HUES48 (cell line): Measurements from ENCODE around the gene GPBP1.
"Not testable (repeated sequence)": the region's sequence is repeated elsewhere in the genome, so short reads cannot be mapped to it uniquely, and the experiment has no call there.

Experiments
- H3K27ac ChIP-seq: one replicate; pipeline ENCODE4 v1.7.0; 2013; ENCODE audit warnings: low read depth, low read length, inconsistent platforms
- H3K27me3 ChIP-seq: 2 replicates; pipeline ENCODE4 v1.6.1; 2013; ENCODE audit warnings: mild to moderate bottlenecking, low read length; ENCODE audit not compliant: control insufficient read depth, insufficient read depth
- H3K36me3 ChIP-seq: 2 replicates; pipeline ENCODE4 v1.6.1; 2013; ENCODE audit warnings: low read length; ENCODE audit not compliant: control insufficient read depth, insufficient read depth
- H3K4me1 ChIP-seq: 2 replicates; pipeline ENCODE4 v1.6.1; 2013; ENCODE audit warnings: mild to moderate bottlenecking, low read length; ENCODE audit not compliant: control insufficient read depth, insufficient read depth
- H3K4me3 ChIP-seq: 2 replicates; pipeline ENCODE4 v1.5.1; 2013; ENCODE audit warnings: mild to moderate bottlenecking, low read depth, low read length
- H3K9ac ChIP-seq: 2 replicates; pipeline ENCODE4 v1.6.1; 2013; ENCODE audit warnings: mild to moderate bottlenecking, low read depth, low read length, moderate library complexity
- H3K9me3 ChIP-seq: 2 replicates; pipeline ENCODE4 v1.6.1; 2013; ENCODE audit warnings: low read length; ENCODE audit not compliant: control insufficient read depth, insufficient read depth

The GPBP1 gene

DNA sequence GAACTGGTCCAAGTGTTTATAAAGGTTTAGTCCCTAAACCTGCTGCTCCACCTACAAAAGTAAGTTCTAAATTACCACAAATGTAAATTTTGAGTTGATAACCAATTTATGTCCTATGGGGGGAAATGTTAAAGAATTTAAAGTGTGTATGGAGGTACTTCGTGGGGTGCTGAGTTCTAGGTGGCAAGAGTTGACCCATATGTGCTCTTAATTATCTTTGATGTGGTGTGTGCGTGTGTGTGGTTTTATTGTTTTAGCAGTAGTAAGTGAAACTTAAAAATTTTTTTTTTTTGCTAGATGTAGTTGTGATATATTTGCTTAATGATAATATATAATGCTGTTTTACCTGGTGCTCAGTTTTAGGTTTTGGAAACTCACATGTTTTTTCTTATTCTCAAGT, 72.6 kb downstream of the GPBP1 start:
- Histone ChIP-seq H3K27ac (no peak overlapping the region), H3K36me3 (peaks cover 69% of the 10 kb centered on the region), H3K9ac (no peak overlapping the region), H3K27me3 (no peaks in the 10 kb centered on the region), H3K9me3 (no peaks in the 10 kb centered on the region), H3K4me3 (no peak overlapping the region), H3K4me1 (no peaks in the 10 kb centered on the region)

GRCh38 chr5:57247765-57248164, 73.9 kb downstream of the GPBP1 start:
- H3K36me3 ChIP-seq = peaks cover 76% of the 10 kb centered on the region
- no peak overlapping the region for H3K4me3 ChIP-seq
- no peak overlapping the region for H3K9ac ChIP-seq
- no peaks in the 10 kb centered on the region for H3K9me3 ChIP-seq
- no peak overlapping the region for H3K27ac ChIP-seq
- H3K27me3 ChIP-seq = no peaks in the 10 kb centered on the region
- no peaks in the 10 kb centered on the region for H3K4me1 ChIP-seq

GRCh38 chr5:57249265-57249874, 75.5 kb downstream of the GPBP1 start:
- H3K27ac ChIP-seq = no peak overlapping the region
- no peak overlapping the region for H3K9ac ChIP-seq
- H3K36me3 ChIP-seq = peaks cover 91% of the 10 kb centered on the region

GRCh38 chr5:57258052-57258451, 84.2 kb downstream of the GPBP1 start:
- H3K4me1 ChIP-seq = no peaks in the 10 kb centered on the region
- H3K27me3 ChIP-seq = no peaks in the 10 kb centered on the region
- no peak overlapping the region for H3K9ac ChIP-seq
- no peaks in the 10 kb centered on the region for H3K9me3 ChIP-seq
- no peak overlapping the region for H3K27ac ChIP-seq
- peaks cover 94% of the 10 kb centered on the region for H3K36me3 ChIP-seq
- H3K4me3 ChIP-seq = no peak overlapping the region

More at GRCh38 chr5:57249265-57249874, 75.5 kb downstream of the GPBP1 start:
- Histone ChIP-seq H3K4me3 (no peak overlapping the region), H3K27me3 (no peaks in the 10 kb centered on the region), H3K9me3 (no peaks in the 10 kb centered on the region), H3K4me1 (no peaks in the 10 kb centered on the region)

DNA sequence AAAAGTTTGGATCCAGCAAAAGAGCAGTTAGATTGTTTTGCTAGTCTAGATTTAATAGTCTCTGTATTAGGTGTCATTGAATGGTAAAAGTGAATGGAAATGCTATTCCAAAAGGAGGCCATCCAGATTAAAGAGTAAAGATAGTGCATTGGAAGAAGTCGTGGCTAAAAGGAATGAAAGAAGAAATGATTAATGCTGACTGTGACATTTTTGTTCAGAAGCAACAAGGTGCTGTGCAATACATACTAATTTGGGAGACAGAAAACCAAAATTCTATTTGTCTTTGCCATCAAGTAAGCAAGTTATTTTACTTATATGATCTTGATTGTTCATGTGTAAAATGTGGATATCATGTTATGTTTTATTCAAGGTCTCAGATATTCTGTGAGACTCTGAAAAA, 85.1 kb downstream of the GPBP1 start:
- Histone ChIP-seq H3K4me1 (no peaks in the 10 kb centered on the region), H3K36me3 (peaks cover 94% of the 10 kb centered on the region), H3K4me3 (no peak overlapping the region), H3K9ac (no peak overlapping the region), H3K27ac (no peak overlapping the region), H3K9me3 (no peaks in the 10 kb centered on the region), H3K27me3 (no peaks in the 10 kb centered on the region)

DNA sequence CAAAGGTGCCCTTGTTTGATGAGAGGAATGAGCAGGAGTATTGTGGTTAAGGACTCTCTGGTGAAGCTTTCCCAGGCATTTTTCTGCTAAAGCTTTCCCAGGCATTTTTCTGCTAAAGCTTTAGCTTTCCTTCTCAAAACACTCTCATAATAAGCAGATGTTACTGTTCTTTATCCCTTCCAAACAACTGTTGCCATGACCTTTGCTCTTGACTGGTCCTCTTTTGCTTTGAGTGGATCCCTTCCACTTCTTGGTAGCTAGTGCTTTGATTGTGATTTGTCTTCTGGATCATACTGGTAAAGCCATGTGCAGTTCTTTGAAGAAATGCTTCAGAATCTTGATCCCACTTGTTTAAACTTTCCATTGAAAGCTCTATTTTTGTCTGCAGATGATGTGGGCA, 85.8 kb downstream of the GPBP1 start:
- H3K4me1 ChIP-seq = no peaks in the 10 kb centered on the region
- no peak overlapping the region for H3K4me3 ChIP-seq
- peaks cover 92% of the 10 kb centered on the region for H3K36me3 ChIP-seq
- H3K27ac ChIP-seq = no peak overlapping the region
- H3K9ac ChIP-seq = no peak overlapping the region
- H3K9me3 ChIP-seq = no peaks in the 10 kb centered on the region
- H3K27me3 ChIP-seq = no peaks in the 10 kb centered on the region

DNA sequence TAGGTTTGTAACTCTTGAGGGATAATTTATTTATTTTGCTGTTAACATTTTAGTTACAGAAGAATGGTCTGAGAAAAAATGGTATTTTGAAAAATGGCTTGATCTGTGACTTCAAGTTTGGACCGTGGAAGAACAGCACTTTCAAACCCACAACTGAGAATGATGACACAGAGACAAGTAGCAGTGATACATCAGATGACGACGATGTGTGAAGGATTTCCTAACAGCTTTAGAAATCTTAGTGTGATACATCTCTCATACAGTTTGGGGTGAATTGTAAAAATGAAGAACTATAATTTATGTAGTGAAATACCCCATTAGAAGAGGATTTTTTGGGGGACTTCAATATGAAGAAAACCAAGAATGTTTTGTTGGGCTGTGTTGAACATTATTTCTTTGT, 88.7 kb downstream of the GPBP1 start:
- H3K9me3 ChIP-seq = no peaks in the 10 kb centered on the region
- no peak overlapping the region for H3K4me3 ChIP-seq
- no peak overlapping the region for H3K27ac ChIP-seq
- peaks cover 66% of the 10 kb centered on the region for H3K36me3 ChIP-seq
- no peaks in the 10 kb centered on the region for H3K27me3 ChIP-seq
- no peaks in the 10 kb centered on the region for H3K4me1 ChIP-seq
- H3K9ac ChIP-seq = no peak overlapping the region

DNA sequence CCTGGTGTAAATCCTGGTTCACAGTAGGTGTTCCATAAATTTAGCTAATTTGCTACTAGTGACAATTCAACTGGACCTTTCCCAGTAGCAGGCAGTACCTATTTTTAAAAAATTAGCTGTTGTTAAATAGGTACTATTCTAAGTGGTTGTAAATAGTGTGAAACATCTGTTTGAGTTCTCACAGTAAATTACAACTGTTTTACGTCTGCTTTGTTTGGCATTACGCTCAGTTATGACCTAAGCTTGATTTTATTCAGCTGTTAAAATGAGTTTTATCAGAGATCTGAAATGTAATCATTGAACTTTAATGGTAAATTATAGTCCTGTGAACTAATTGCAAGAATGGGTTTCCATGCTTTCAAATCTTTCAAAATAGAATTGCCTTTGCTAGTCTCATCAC, 93.9 kb downstream of the GPBP1 start:
- no peak overlapping the region for H3K4me3 ChIP-seq
- H3K27me3 ChIP-seq = no peaks in the 10 kb centered on the region
- H3K4me1 ChIP-seq = no peaks in the 10 kb centered on the region
- H3K9me3 ChIP-seq = no peaks in the 10 kb centered on the region
- no peak overlapping the region for H3K27ac ChIP-seq
- no peak overlapping the region for H3K9ac ChIP-seq
- H3K36me3 ChIP-seq = peaks cover 16% of the 10 kb centered on the region

DNA sequence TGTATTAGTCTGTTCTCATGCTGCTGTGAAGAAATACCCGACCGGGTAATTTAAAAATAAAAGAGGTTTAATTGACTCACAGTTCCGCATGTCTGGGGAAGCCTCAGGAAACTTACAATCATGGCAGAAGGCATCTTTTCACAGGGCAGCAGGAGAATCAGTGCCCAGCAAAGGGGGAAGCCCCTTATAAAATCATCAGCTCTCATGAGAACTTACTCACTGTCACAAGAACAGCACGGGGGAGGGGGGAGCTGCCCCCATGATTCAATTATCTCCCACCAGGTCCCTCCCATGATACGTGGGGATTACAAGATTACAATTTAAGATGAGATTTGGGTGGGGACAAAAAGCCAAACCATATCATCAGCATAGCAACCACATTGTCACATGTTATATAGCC, 102.5 kb downstream of the GPBP1 start:
- H3K4me1 ChIP-seq = no peaks in the 10 kb centered on the region
- no peak overlapping the region for H3K27ac ChIP-seq
- no peaks in the 10 kb centered on the region for H3K27me3 ChIP-seq
- H3K4me3 ChIP-seq = no peak overlapping the region
- H3K36me3 ChIP-seq = no peaks in the 10 kb centered on the region
- H3K9ac ChIP-seq = no peak overlapping the region
- H3K9me3 ChIP-seq = no peaks in the 10 kb centered on the region

- no peaks in the 10 kb centered on the region for H3K27me3 ChIP-seq
- no peak overlapping the region for H3K27ac ChIP-seq
- H3K9me3 ChIP-seq = no peaks in the 10 kb centered on the region
- no peak overlapping the region for H3K9ac ChIP-seq
- H3K4me1 ChIP-seq = no peaks in the 10 kb centered on the region
- no peaks in the 10 kb centered on the region for H3K36me3 ChIP-seq
- H3K4me3 ChIP-seq = no peak overlapping the region
Measured at GRCh38 chr5:57277085-57277484, 103.2 kb downstream of the GPBP1 start.

- Histone ChIP-seq H3K4me1 (no peaks in the 10 kb centered on the region), H3K4me3 (no peak overlapping the region), H3K36me3 (no peaks in the 10 kb centered on the region), H3K27me3 (no peaks in the 10 kb centered on the region), H3K9me3 (no peaks in the 10 kb centered on the region), H3K9ac (no peak overlapping the region), H3K27ac (no peak overlapping the region)
Measured at GRCh38 chr5:57280853-57281252, 107.0 kb downstream of the GPBP1 start.

DNA sequence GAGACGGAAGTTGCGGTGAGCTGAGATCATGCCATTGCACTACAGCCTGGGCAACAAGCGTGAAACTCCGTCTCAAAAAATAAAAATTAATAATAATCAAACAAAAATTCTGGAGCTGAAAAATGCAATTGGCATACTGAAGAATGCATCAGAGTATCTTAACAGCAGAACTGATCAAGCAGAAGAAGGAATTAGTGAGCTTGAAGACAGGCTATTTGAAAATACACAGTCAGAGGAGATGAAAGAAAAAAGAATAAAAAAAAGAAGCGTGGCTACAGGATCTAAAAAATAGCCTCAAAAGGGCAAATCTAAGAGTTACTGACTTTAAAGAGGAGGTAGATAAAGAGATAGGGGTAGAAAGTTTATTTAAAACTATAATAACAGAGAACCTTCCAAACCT, 111.2 kb downstream of the GPBP1 start:
- not testable (repeated sequence) for H3K4me1 ChIP-seq, H3K27me3 ChIP-seq, H3K4me3 ChIP-seq, H3K27ac ChIP-seq, H3K9me3 ChIP-seq, H3K36me3 ChIP-seq, H3K9ac ChIP-seq
